WTC11 (cell line): Measurements from ENCODE around the gene MYO1F.

ENCODE experiments used
- ATF1 ChIP-seq: sonication (generic); formaldehyde crosslinking; IDR thresholded peaks from 2 replicates; pipeline ENCODE4 v1.8.1; 2023; ENCODE audit warnings: mild to moderate bottlenecking, moderate library complexity, missing genetic modification reagents
- TF ChIP-seq, protein P1 (sequence below): fragments of 200-600 bp; IDR thresholded peaks from 2 replicates; pipeline ENCODE4 v1.8.0; 2022; ENCODE audit warnings: antibody characterized with exemption
- TF ChIP-seq, protein P2 (sequence below): sonication (generic); formaldehyde crosslinking; conservative IDR thresholded peaks from 2 replicates; pipeline ENCODE4 v1.8.1; 2023; ENCODE audit warnings: mild to moderate bottlenecking, low read depth, missing genetic modification reagents, moderate library complexity

DNA sequence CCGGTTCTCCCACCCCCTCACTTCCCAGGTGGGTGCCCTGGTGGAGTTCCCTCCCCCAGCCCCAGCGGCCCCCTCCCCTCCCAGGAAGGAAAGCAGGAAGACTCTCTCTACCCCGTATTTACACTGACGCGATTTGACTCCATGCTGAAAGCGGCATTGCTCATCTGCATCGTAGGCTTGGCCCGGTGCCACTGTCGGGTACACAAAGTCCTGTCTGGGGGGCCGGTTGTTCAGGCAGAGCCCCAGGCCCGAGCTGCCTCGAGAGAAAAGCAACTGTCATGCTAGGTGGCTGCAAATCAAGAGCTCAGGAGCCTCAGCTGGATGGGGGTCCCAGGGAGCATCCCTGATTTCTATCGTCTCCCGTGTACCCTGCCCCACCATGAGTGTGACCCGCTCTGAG lies 18.4 kb upstream of the MYO1F start:
- TF ChIP-seq, protein P1, sequence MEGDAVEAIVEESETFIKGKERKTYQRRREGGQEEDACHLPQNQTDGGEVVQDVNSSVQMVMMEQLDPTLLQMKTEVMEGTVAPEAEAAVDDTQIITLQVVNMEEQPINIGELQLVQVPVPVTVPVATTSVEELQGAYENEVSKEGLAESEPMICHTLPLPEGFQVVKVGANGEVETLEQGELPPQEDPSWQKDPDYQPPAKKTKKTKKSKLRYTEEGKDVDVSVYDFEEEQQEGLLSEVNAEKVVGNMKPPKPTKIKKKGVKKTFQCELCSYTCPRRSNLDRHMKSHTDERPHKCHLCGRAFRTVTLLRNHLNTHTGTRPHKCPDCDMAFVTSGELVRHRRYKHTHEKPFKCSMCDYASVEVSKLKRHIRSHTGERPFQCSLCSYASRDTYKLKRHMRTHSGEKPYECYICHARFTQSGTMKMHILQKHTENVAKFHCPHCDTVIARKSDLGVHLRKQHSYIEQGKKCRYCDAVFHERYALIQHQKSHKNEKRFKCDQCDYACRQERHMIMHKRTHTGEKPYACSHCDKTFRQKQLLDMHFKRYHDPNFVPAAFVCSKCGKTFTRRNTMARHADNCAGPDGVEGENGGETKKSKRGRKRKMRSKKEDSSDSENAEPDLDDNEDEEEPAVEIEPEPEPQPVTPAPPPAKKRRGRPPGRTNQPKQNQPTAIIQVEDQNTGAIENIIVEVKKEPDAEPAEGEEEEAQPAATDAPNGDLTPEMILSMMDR, result no peak
- TF ChIP-seq ATF1 (CRISPR knock-in tag), result no peak
- TF ChIP-seq, protein P2, sequence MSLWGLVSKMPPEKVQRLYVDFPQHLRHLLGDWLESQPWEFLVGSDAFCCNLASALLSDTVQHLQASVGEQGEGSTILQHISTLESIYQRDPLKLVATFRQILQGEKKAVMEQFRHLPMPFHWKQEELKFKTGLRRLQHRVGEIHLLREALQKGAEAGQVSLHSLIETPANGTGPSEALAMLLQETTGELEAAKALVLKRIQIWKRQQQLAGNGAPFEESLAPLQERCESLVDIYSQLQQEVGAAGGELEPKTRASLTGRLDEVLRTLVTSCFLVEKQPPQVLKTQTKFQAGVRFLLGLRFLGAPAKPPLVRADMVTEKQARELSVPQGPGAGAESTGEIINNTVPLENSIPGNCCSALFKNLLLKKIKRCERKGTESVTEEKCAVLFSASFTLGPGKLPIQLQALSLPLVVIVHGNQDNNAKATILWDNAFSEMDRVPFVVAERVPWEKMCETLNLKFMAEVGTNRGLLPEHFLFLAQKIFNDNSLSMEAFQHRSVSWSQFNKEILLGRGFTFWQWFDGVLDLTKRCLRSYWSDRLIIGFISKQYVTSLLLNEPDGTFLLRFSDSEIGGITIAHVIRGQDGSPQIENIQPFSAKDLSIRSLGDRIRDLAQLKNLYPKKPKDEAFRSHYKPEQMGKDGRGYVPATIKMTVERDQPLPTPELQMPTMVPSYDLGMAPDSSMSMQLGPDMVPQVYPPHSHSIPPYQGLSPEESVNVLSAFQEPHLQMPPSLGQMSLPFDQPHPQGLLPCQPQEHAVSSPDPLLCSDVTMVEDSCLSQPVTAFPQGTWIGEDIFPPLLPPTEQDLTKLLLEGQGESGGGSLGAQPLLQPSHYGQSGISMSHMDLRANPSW (CRISPR knock-in tag), result no peak
